Measurements from ENCODE around the gene ANKRD13B.

DNA sequence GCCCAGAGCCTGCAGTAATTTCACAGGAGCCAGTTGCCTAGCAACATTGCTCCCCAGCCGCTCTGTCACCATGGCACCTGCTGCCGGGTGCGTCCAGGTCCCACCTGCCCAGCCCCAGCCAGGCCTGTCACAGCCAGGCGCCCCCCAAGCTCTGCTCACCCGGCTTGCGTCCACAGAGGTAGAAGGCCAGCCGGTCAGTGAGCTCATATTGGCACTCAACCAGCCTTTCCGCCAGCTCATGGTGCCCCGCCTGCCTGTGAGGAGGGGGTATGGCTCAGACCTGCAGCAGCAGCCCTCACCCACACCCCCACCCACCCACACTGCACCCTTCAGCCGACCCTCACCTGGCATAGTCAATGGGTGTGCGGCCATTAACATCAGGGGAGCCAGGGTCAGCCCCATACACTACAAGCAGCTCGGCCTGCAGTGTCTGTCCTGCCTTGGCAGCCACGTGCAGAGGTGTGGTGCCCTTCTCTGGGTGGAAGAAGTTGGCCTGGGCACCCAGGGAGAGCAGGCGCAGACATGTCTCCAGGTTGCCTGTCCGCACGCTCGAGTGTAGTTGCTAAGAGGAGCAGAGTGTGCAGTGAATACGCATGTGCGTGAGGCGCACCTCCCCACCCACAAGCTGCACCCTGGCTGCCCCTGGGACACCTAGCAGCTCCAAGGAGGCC, 11.2 kb upstream of the ANKRD13B start:
- TF ChIP-seq, protein P1, sequence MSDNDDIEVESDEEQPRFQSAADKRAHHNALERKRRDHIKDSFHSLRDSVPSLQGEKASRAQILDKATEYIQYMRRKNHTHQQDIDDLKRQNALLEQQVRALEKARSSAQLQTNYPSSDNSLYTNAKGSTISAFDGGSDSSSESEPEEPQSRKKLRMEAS (IDR thresholded peaks at IDR 0.05), result no peak
- no peak for TF ChIP-seq EGR1 (IDR thresholded peaks at IDR 0.05)

All from Ishikawa (cell line).